Prostate gland (tissue), 2 donors: ENCODE measurements around the gene SMYD3. TPM values are rescaled to one million over a fixed set of nuclear protein-coding genes. Genes with fewer than 3 reads are reported as not detected.
"Not testable (repeated sequence)": the region's sequence is repeated elsewhere in the genome, so short reads cannot be mapped to it uniquely, and the experiment has no call there.

Source experiments
- DNase-seq: peaks from one replicate; pipeline ENCODE4 v3.0.0-alpha.2; 2019; ENCODE audit warnings: low spot score
- H3K27ac ChIP-seq, 2 donors: fragments of 200-600 bp; sonication (generic); 2 replicates each; pipeline ENCODE4 v1.5.1; 2017 to 2019
- H3K27me3 ChIP-seq: fragments of 200-600 bp; sonication (generic); replicated peaks from 2 replicates; pipeline ENCODE4 v1.5.1; 2019; ENCODE audit not compliant: insufficient read depth
- H3K36me3 ChIP-seq, 2 donors: fragments of 200-600 bp; sonication (generic); 1 replicate in 1 of 2; 2 replicates in 1 of 2; pipeline versions ENCODE4 v1.5.1 to v1.8.1; 2017 to 2019
- H3K4me1 ChIP-seq: fragments of 200-600 bp; sonication (generic); replicated peaks from 2 replicates; pipeline ENCODE4 v1.5.1; 2019
- H3K4me3 ChIP-seq, 2 donors: fragments of 200-600 bp; sonication (generic); 2 replicates each; pipeline ENCODE4 v1.5.1; 2017 to 2019
- H3K9me3 ChIP-seq: fragments of 200-600 bp; sonication (generic); 2 replicates; pipeline ENCODE4 v1.5.1; 2017
- POLR2A ChIP-seq: fragments of 450-650 bp; IDR thresholded peaks from one replicate; pipeline ENCODE4 v1.6.1; 2016; ENCODE audit warnings: antibody characterized with exemption, mild to moderate bottlenecking
- POLR2AphosphoS5 ChIP-seq: sonication (generic); formaldehyde crosslinking; IDR thresholded peaks from one replicate; pipeline ENCODE4 v1.6.1; 2017; ENCODE audit warnings: antibody characterized with exemption
- WGBS: methylation state at CpG from one replicate; pipeline ENCODE4 v1.1.5; 2018; 5-methylcytosine and 5-hydroxymethylcytosine counted together
- intact Hi-C: fragments of 100-400 bp; cut with DNase I; formaldehyde crosslinking; loops from one replicate; pipeline ENCODE4 v1.14.2; 2022
- total RNA-seq, 2 donors: library from RNA; depleted of rRNA; stranded (reverse); fragments of >200 nt; gene quantifications; one replicate each; pipeline ENCODE4 v1.1.0, GENCODE V29; 2016
- TF ChIP-seq, protein P1 (sequence below), 4 experiments: fragments of 200-600 bp in 2 of 4; fragments of 450-650 bp in 2 of 4; sonication (generic) in 2 of 4; IDR thresholded peaks; 1 replicate in 3 of 4; 2 replicates in 1 of 4; pipeline ENCODE4 v1.5.1; 2016 to 2019; ENCODE audit warnings: antibody characterized with exemption in 4 of 4, mild to moderate bottlenecking in 2 of 4, moderate library complexity in 2 of 4

Gene SMYD3
- total RNA-seq, 2 donors from 2014 or later, result 19.8 to 23.9 TPM

DNA sequence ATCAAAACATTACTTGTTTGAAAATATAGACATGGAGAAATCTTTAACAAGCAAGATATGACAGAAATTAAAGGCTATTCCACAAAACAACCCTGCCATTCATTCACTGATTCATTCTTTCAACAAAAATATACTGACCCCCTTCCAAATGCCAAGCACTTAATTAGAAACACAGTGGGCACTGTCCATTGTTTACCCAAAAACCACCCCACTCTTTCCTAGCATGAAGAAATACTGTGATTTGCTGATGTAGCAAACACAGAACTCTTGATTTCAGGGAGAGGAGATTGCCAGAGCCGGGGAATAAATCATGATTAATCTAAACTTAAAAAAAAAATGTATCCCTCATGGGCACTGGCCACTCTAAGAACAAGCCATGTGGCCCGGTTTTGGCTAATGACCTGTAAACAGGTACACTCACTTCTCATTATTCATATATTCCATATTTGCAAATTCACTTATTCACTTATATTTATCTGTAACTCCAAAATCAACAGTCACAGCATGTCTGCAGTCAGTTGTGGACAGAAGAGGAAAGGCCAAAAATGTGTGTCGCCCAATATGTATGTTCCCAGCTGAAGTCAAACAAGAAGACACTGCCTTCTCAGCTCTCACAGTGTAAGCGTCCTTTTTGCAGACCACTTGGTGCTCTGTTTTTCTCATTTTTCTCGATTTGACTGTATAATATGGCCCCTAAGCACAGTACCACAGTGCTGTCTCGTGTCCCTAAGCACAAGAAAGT is 133.1 kb downstream of the SMYD3 start:
- no peak overlapping the region for H3K27ac ChIP-seq
- WGBS, result 91% methylated on average over 6 of the region's 6 CpGs
- no peak for DNase-seq
- TF ChIP-seq, protein P1, sequence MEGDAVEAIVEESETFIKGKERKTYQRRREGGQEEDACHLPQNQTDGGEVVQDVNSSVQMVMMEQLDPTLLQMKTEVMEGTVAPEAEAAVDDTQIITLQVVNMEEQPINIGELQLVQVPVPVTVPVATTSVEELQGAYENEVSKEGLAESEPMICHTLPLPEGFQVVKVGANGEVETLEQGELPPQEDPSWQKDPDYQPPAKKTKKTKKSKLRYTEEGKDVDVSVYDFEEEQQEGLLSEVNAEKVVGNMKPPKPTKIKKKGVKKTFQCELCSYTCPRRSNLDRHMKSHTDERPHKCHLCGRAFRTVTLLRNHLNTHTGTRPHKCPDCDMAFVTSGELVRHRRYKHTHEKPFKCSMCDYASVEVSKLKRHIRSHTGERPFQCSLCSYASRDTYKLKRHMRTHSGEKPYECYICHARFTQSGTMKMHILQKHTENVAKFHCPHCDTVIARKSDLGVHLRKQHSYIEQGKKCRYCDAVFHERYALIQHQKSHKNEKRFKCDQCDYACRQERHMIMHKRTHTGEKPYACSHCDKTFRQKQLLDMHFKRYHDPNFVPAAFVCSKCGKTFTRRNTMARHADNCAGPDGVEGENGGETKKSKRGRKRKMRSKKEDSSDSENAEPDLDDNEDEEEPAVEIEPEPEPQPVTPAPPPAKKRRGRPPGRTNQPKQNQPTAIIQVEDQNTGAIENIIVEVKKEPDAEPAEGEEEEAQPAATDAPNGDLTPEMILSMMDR (IDR thresholded peaks at IDR 0.05), result no peak
- TF ChIP-seq POLR2A, result no peak
- TF ChIP-seq POLR2AphosphoS5, result no peak
- intact Hi-C loops, result no loop called here
- no peak overlapping the region for H3K4me3 ChIP-seq
- no peaks in the 10 kb centered on the region for H3K4me1 ChIP-seq
- no peaks in the 10 kb centered on the region for H3K27me3 ChIP-seq
- H3K9me3 ChIP-seq, result no peaks in the 10 kb centered on the region
- no peaks in the 10 kb centered on the region for H3K36me3 ChIP-seq

DNA sequence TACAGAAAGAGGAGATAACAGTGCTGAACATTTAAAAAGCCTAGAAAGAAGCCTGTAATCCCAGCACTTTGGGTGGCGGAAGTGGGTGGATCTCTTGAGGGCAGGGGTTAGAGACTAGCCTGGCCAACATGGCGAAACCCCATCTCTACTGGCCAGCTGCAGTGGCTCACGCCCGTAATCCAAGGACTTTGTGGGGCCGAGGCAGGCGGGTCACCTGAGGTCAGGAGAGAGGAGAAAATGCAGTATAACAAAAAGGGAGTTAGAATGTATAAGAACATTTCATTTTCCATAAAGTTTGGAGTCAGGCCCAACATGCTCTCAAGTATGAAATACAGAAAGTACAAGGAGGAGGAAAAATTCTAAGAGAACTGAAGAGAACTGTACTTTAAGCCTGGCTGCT is 134.5 kb downstream of the SMYD3 start:
- intact Hi-C loops, result no loop called here
- no peak for TF ChIP-seq POLR2AphosphoS5
- TF ChIP-seq, protein P1 (IDR thresholded peaks at IDR 0.05), result no peak
- TF ChIP-seq POLR2A, result no peak
- Histone ChIP-seq H3K4me1 (no peaks in the 10 kb centered on the region), H3K36me3 (no peaks in the 10 kb centered on the region), H3K9me3 (no peaks in the 10 kb centered on the region), H3K27ac (no peak overlapping the region), H3K27me3 (no peaks in the 10 kb centered on the region), H3K4me3 (no peak overlapping the region)
- no peak for DNase-seq
- whole genome bisulfite sequencing, result 93% methylated on average over 6 of the region's 6 CpGs

DNA sequence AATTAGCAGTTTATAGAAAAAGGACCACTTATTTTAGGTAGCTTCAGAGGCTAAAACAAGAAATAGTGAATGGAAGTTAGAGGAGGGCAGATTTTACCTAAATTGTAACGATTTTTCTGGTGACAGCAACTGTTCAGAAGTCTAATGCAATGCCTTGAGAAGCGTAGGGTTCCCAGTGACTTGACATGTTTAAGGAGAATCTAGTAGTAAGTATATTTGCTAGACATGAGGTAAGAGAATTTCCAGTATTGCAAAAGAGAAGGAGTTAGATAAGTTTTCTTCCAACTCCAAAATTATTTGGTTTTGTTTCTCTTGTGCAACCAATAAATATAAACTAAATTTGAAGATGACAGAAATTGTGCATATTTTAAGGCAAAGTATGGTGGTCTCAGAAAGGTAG is 140.0 kb downstream of the SMYD3 start:
- Histone ChIP-seq H3K27ac (no peak overlapping the region), H3K4me1 (no peaks in the 10 kb centered on the region), H3K4me3 (no peak overlapping the region), H3K36me3 (no peaks in the 10 kb centered on the region), H3K27me3 (no peaks in the 10 kb centered on the region), H3K9me3 (no peaks in the 10 kb centered on the region)
- DNase-seq, result no peak
- WGBS, result 96% methylated on average over 2 of the region's 2 CpGs
- TF ChIP-seq POLR2A (no peak), POLR2AphosphoS5 (no peak)
- TF ChIP-seq, protein P1 (IDR thresholded peaks at IDR 0.05), result no peak
- intact Hi-C loops, result no loop called here

DNA sequence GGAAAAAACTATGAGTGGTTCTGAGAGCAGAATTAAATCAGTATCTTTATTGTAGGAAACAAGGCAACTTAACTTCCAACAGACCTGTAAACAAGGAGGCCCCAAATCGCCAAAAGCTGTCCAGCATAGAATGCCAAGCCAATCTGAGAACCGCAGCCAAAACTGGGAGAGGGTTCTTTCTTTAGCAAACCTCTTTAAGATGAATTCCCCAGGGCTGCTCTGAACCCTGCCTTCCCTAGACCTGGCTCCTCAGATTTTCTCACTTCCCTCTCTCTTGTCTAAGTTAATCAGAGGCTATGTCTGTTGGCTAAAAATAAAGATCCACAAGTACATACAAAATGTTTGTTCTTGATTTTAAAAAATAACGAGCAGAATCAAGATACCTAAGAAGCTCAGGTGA is 141.4 kb downstream of the SMYD3 start:
- Histone ChIP-seq H3K27me3 (no peaks in the 10 kb centered on the region), H3K9me3 (no peaks in the 10 kb centered on the region), H3K4me1 (no peaks in the 10 kb centered on the region), H3K36me3 (no peaks in the 10 kb centered on the region), H3K4me3 (no peak overlapping the region), H3K27ac (no peak overlapping the region)
- 54% methylated on average over 3 of the region's 3 CpGs for WGBS
- DNase-seq, result no peak
- TF ChIP-seq POLR2AphosphoS5 (no peak), POLR2A (no peak)
- TF ChIP-seq, protein P1 (IDR thresholded peaks at IDR 0.05), result no peak
- intact Hi-C loops, result no loop called here

DNA sequence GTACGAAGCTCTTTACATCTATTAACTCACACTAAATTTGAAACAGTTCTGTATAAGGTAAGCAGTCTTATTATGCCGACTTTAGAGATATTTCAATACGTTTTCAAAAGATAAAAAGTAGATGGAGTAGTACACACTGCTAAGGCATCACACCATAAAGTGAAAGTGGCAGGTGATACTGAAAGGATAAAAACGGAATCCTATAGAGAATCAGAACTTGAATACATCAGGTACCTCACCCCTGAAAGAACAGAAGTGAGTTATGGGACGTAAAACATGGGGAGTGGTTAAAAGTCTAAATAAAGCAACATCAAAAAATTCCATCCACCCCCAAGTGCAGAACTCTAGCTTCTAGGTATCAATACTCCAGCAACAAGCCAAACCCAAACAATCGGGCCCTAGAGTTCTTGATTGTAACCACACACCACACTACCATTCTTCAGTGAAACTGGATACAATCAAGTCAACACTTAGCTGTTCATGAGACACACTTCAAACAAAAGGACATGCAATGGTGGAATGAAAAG is 142.6 kb downstream of the SMYD3 start:
- DNase-seq, result no peak
- Histone ChIP-seq H3K36me3 (no peaks in the 10 kb centered on the region), H3K9me3 (no peaks in the 10 kb centered on the region), H3K4me3 (no peak overlapping the region), H3K27me3 (no peaks in the 10 kb centered on the region), H3K27ac (no peak overlapping the region), H3K4me1 (no peaks in the 10 kb centered on the region)
- WGBS, result 87% methylated on average over 6 of the region's 6 CpGs
- TF ChIP-seq POLR2AphosphoS5 (no peak), POLR2A (no peak)
- TF ChIP-seq, protein P1 (IDR thresholded peaks at IDR 0.05), result no peak
- intact Hi-C loops, result no loop called here

DNA sequence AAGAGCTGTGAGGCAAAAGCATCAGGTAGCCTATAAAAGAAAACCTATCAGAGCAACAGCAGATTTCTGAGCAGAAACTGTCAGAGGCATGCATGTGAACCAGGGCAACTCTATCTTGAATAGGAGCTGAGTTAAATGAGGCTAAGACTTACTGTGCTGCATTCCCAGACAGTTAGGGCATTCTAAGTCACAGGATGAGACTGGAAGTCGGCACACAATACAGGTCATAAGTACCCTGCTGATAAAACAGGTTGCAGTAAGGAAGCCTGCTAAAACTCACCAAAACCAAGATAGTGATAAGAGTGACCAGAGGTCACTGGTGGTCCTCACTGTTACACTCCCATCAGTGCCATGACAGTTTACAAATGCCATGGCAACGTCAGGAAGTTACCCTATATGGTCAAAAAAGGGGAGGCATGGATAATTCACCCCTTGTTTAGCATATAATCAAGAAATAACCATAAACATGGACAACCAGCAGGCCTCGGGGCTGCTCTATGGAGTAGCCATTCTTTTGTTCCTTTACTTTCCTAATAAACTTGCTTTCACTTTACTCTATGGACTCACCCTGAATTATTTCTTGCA is 150.0 kb downstream of the SMYD3 start:
- DNase-seq, H3K36me3 ChIP-seq, H3K4me1 ChIP-seq, intact Hi-C loops, H3K27ac ChIP-seq, H3K9me3 ChIP-seq, H3K27me3 ChIP-seq, H3K4me3 ChIP-seq: not testable (repeated sequence)
- 84% methylated on average over 3 of the region's 3 CpGs for WGBS
